HEK293T (cell line): ENCODE measurements around the gene XPO4.
"Not testable (repeated sequence)": the region's sequence is repeated elsewhere in the genome, so short reads cannot be mapped to it uniquely, and the experiment has no call there.

Source experiments
- CTCF ChIA-PET: fragments of 350-600 bp; formaldehyde crosslinking; extraction: SDS; loops from one replicate; lab custom pipeline; 2021; ENCODE audit warnings: antibody characterized with exemption, inconsistent platforms; lab: Yijun Ruan, JAX
- POLR2A ChIA-PET: fragments of 350-600 bp; formaldehyde crosslinking; extraction: SDS; loops from one replicate; lab custom pipeline; 2020; ENCODE audit warnings: antibody characterized with exemption, inconsistent platforms; lab: Yijun Ruan, JAX
- DNase-seq: peaks from one replicate; pipeline ENCODE4 v3.0.0; 2012; ENCODE audit warnings: mixed read lengths; ENCODE audit errors: extremely low spot score
- ARNT ChIP-seq: fragments of 450-650 bp; IDR thresholded peaks from 2 replicates; pipeline ENCODE4 v1.6.1; 2017; ENCODE audit warnings: mild to moderate bottlenecking
- BHLHE40 ChIP-seq: fragments of 450-650 bp; IDR thresholded peaks from 2 replicates; pipeline ENCODE4 v1.6.1; 2016; ENCODE audit warnings: mild to moderate bottlenecking, moderate library complexity, borderline replicate concordance
- CTBP1 ChIP-seq: fragments of 450-650 bp; IDR thresholded peaks from 2 replicates; pipeline ENCODE4 v1.6.1; 2016; ENCODE audit warnings: borderline replicate concordance
- ELF4 ChIP-seq: fragments of 450-650 bp; IDR thresholded peaks from 2 replicates; pipeline ENCODE4 v1.6.1; 2017; ENCODE audit warnings: antibody characterized with exemption
- FOXA1 ChIP-seq: fragments of 450-650 bp; IDR thresholded peaks from 2 replicates; pipeline ENCODE4 v1.6.1; 2016; ENCODE audit warnings: mild to moderate bottlenecking
- FOXK2 ChIP-seq: fragments of 450-650 bp; IDR thresholded peaks from 2 replicates; pipeline ENCODE4 v1.6.1; 2016; ENCODE audit warnings: mild to moderate bottlenecking
- FOXM1 ChIP-seq: fragments of 450-650 bp; IDR thresholded peaks from 2 replicates; pipeline ENCODE4 v1.6.1; 2017; ENCODE audit warnings: mild to moderate bottlenecking, borderline replicate concordance
- HDGF ChIP-seq: fragments of 450-650 bp; IDR thresholded peaks from 2 replicates; pipeline ENCODE4 v1.6.1; 2017; ENCODE audit warnings: antibody characterized with exemption, borderline replicate concordance
- L3MBTL2 ChIP-seq: fragments of 450-650 bp; conservative IDR thresholded peaks from 2 replicates; pipeline ENCODE4 v1.6.1; 2016; ENCODE audit warnings: mild to moderate bottlenecking
- LEF1 ChIP-seq: fragments of 450-650 bp; IDR thresholded peaks from 2 replicates; pipeline ENCODE4 v1.6.1; 2017; ENCODE audit warnings: mild to moderate bottlenecking, borderline replicate concordance
- NFRKB ChIP-seq: fragments of 450-650 bp; IDR thresholded peaks from 2 replicates; pipeline ENCODE4 v1.6.1; 2016; ENCODE audit warnings: mild to moderate bottlenecking, moderate library complexity
- PKNOX1 ChIP-seq: fragments of 450-650 bp; IDR thresholded peaks from 2 replicates; pipeline ENCODE4 v1.6.1; 2016
- SP1 ChIP-seq: fragments of 450-650 bp; IDR thresholded peaks from 2 replicates; pipeline ENCODE4 v1.6.1; 2017
- SUZ12 ChIP-seq: fragments of 450-650 bp; IDR thresholded peaks from 2 replicates; pipeline ENCODE4 v1.6.1; 2016; ENCODE audit warnings: mild to moderate bottlenecking
- TARDBP ChIP-seq: fragments of 450-650 bp; IDR thresholded peaks from 2 replicates; pipeline ENCODE4 v1.6.1; 2016
- ZNF384 ChIP-seq: fragments of 450-650 bp; IDR thresholded peaks from 2 replicates; pipeline ENCODE4 v1.6.1; 2016

Gene XPO4

GRCh38 chr13:20869540-20869939 lies 33.0 kb downstream of the XPO4 start:
- DNase-seq: no peak
- ChIA-PET CTCF (interaction anchor here (0.6 to 1.0 kb wide), 2 partner anchors 12 to 165 kb away, joined by 3 to 5 read pairs; no protein-coding TSS in a partner anchor), POLR2A (no interaction called here)
- TF ChIP-seq CTBP1: no peak
- TF ChIP-seq FOXA1: no peak
- no peak for TF ChIP-seq LEF1
- no peak for TF ChIP-seq SUZ12
- TF ChIP-seq ZNF384: no peak
- TF ChIP-seq ELF4: no peak
- no peak for TF ChIP-seq PKNOX1
- TF ChIP-seq NFRKB: no peak
- TF ChIP-seq FOXM1: no peak
- no peak for TF ChIP-seq SP1
- no peak for TF ChIP-seq HDGF
- no peak for TF ChIP-seq TARDBP
- no peak for TF ChIP-seq L3MBTL2
- no peak for TF ChIP-seq FOXK2
- no peak for TF ChIP-seq ARNT
- TF ChIP-seq BHLHE40: no peak

GRCh38 chr13:20867408-20867807 lies 35.1 kb downstream of the XPO4 start:
- ChIA-PET CTCF (no interaction called here), POLR2A (interaction anchor here (0.7 kb wide), 1 partner anchor 428 kb away, joined by 3 read pairs; no protein-coding TSS in a partner anchor)
- no peak for DNase-seq
- TF ChIP-seq ARNT: no peak
- no peak for TF ChIP-seq ZNF384
- TF ChIP-seq SP1: no peak
- TF ChIP-seq TARDBP: no peak
- TF ChIP-seq HDGF: no peak

- DNase-seq, POLR2A ChIA-PET: not testable (repeated sequence)
- CTCF ChIA-PET: interaction anchor here (1.0 kb wide), 1 partner anchor 14 kb away, joined by 3 read pairs; no protein-coding TSS in a partner anchor
Observed at GRCh38 chr13:20861666-20862065, 40.9 kb downstream of the XPO4 start.

GRCh38 chr13:20860844-20861243 lies 41.7 kb downstream of the XPO4 start:
- TF ChIP-seq FOXK2: no peak
- DNase-seq: no peak
- CTCF ChIA-PET: no interaction called here
- POLR2A ChIA-PET: no interaction called here

GRCh38 chr13:20856650-20857049 lies 45.9 kb downstream of the XPO4 start:
- ChIA-PET POLR2A (no interaction called here), CTCF (interaction anchor here (0.9 kb wide), 1 partner anchor 13 kb away, joined by 3 read pairs; no protein-coding TSS in a partner anchor)
- no peak for DNase-seq
- TF ChIP-seq ARNT (no peak), TARDBP (no peak), HDGF (no peak), NFRKB (no peak), FOXA1 (no peak), SP1 (no peak), ZNF384 (no peak), L3MBTL2 (no peak), PKNOX1 (no peak), SUZ12 (no peak), LEF1 (no peak), FOXM1 (no peak), FOXK2 (no peak), CTBP1 (no peak), ELF4 (no peak), BHLHE40 (no peak)

- POLR2A ChIA-PET: no interaction called here
- CTCF ChIA-PET: no interaction called here
- TF ChIP-seq FOXM1: no peak
- no peak for TF ChIP-seq PKNOX1
- no peak for TF ChIP-seq HDGF
- TF ChIP-seq SUZ12: no peak
- no peak for TF ChIP-seq L3MBTL2
- no peak for TF ChIP-seq ARNT
- no peak for TF ChIP-seq BHLHE40
- no peak for TF ChIP-seq ELF4
- no peak for TF ChIP-seq LEF1
- no peak for TF ChIP-seq NFRKB
- TF ChIP-seq TARDBP: no peak
- TF ChIP-seq FOXK2: no peak
- TF ChIP-seq SP1: no peak
- TF ChIP-seq FOXA1: no peak
- no peak for TF ChIP-seq ZNF384
- TF ChIP-seq CTBP1: no peak
- no peak for DNase-seq
Observed at GRCh38 chr13:20851844-20852402, 50.6 kb downstream of the XPO4 start.

GRCh38 chr13:20848944-20849343 lies 53.6 kb downstream of the XPO4 start:
- DNase-seq: no peak
- TF ChIP-seq SUZ12: no peak
- TF ChIP-seq LEF1: no peak
- TF ChIP-seq FOXK2: no peak
- no peak for TF ChIP-seq FOXA1
- TF ChIP-seq HDGF: no peak
- no peak for TF ChIP-seq CTBP1
- no peak for TF ChIP-seq ZNF384
- TF ChIP-seq NFRKB: no peak
- TF ChIP-seq SP1: no peak
- no peak for TF ChIP-seq L3MBTL2
- no peak for TF ChIP-seq ELF4
- TF ChIP-seq ARNT: no peak
- ChIA-PET CTCF (no interaction called here), POLR2A (no interaction called here)
